Measurements from ENCODE around the gene HS1BP3.

Gene HS1BP3

DNA sequence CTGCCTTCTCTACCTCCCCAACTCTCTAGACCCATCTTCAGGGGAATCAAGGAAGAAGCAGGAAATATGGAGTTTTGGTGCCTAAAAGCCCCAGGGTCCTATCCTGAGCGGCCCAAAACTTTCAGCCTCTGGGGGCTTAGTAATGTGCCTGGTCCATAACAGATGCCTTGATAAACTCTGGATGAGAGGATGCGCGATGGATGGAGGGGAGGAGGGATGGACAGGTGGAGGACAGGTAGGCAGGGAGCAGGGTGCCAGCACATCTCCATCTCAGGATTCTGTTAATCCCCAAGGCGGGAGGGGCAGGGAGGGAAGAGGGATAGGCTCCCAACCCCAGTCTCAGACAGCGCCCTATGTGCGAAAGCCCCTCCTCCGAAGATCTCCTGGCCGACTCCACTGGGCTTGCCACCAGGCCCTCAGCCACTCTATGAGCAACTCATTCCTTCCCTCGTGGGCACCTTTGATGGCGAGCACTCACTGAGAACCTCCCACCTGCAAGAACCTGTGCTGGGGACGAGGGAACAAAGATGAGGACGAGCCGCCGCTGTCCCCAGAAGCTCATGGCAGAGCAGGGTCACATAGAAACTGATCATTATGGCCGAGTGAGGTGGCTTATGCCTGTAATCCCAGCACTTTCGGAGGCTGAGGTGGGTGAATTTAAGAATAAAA, 23.1 kb downstream of the HS1BP3 start:
- no peak for DNase-seq

DNA sequence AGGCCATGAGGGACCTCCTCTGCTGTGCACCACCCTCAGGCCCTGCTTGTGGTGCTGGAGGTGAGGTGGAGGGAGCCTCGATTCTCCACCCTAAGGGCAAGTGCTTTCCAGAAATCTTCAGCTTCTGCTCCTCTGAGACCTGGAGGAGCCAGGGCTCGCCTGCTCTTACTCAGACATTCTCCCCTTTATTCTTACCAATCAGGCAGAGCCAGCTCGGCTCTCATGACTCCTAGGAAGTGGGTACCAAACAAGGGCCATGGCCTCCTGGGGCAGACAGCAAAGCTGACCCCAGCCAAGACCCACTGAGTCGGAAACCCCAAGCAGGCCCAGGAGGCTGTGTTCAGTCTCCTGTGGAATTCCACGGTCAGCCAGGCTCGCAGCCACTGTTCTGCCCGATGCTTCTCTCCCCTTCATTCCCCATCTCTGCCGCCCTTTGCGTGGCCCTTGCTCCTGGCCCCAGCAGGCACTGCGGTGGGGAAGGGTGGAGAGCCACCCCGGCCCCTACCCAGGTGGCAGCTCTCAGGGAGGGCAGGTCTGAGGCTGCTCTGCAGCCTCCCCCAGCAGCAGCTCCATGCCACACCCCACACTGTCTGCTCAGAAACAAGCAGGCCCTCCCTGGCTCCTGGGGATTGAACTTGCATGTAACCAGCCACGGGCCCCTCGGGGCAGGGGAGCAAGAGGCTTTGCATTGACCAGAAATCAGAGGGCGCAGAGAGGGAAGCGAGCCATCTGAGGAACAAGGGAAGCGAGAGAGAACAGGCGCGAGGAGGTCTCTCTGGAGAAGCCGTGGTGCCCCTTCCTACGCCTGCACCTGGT, 24.0 kb downstream of the HS1BP3 start:
- no peak for DNase-seq

- no peak for DNase-seq
These were observed 24.6 kb downstream of the HS1BP3 start for GRCh38 chr2:20626392-20626697.

- DNase-seq = no peak
These were observed 25.2 kb downstream of the HS1BP3 start for GRCh38 chr2:20625491-20626391.

GRCh38 chr2:20624884-20625485, 25.9 kb downstream of the HS1BP3 start:
- DNase-seq = no peak

- DNase-seq = no peak
These were observed 26.6 kb downstream of the HS1BP3 start for GRCh38 chr2:20624156-20624883.

DNA sequence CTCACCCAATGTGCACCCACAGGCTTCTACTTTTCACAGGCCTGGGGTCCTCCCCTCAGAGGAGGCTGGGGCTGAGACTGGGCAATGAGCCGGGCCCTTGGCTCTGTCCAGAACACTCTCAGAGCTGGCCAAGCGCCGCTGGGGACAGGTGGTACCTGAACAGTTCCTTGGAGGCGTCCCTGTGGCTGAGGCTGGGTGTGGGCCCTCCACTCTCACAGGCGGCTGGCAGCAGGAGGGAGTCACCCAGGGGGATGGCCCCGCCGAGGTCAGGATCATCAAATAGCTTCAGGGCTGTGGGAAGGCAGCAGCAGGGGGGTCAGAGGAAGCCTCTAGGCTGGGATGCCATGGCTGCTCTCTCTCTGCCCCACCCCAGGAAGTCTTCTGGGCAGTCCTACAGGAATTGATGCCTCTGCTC, 27.1 kb downstream of the HS1BP3 start:
- DNase-seq = no peak

DNA sequence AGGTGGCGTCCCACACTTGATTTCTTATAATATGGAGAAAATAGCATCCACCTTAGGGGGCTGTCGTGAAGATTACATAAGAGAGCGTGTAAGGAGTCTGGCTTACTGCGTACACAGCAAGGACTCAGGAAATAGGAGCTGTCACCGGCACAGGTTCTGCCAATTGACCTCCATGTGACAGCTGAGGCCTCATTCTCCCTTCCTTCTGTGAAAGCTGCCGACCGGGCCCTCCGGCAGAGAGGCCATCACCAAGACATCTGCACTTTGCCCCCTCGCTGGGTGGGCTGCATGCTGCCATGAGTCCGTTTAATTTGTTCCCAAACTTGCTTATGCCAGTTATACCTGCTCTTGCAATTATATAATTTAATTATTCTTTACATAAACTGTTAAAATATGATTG, 27.7 kb downstream of the HS1BP3 start:
- DNase-seq = no peak

- no peak for DNase-seq
These were observed 28.2 kb downstream of the HS1BP3 start for GRCh38 chr2:20622731-20623130.

DNA sequence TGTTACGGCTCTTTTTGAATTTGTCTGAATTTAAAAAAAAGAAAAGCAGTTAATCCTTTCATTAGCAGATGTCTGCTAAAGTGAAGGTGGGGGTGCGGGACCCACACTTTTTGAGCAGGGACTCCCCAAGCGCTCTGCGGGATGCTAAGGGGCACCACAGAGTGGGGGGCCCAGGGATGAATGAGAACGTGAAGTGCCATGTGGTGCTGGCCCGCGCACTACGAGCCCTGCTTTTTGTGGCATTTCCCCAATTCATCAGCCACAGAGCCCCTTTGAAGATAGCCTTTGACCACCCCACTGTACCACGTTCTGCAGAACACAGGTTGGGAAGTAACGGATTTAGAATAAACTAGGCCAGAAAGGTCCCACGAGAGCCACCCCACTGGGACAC, 28.6 kb downstream of the HS1BP3 start:
- no peak for DNase-seq

- DNase-seq = no peak
These were observed 29.3 kb downstream of the HS1BP3 start for GRCh38 chr2:20621366-20622295.

- no peak for DNase-seq
These were observed 30.1 kb downstream of the HS1BP3 start for GRCh38 chr2:20620696-20621365.

DNA sequence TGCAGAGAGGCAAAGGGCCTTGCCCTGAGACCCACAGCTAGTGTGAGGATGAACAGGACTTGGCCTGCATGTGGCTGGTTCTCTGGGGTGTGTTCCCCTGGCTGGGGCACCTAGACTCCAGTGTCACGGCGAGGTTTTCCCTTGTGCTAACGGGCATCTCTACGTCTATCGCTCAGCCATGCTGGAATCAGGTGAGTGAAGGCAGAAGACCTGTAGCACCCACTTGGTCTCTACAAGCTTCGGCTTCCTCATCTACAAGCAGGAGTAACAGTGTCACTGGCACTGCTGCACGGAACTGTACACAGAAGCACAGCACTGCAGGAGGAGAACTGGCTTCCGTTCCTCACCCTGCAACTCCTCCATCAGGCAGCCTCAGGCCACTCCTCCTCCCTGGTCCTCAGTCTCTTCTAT, 30.6 kb downstream of the HS1BP3 start:
- DNase-seq = no peak

DNA sequence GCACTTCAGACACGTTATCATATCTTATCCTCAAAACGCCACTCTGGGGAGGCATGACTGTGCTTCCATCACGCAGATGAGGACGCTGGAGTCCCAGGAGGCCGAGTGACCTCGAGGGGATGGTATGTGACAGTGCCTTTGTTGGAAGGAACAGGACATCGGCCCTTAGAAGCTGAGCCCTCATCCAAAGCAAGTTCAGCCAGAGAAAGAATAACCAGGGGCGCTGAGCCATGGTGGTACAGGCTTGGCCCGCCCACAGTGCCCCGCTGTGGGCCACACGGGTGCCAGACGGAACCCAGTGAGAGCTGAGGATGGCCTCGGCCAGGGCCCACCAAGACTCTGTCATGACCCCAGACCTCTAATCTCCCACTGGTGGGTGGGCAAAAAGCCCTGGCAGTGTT, 31.3 kb downstream of the HS1BP3 start:
- DNase-seq = no peak

DNA sequence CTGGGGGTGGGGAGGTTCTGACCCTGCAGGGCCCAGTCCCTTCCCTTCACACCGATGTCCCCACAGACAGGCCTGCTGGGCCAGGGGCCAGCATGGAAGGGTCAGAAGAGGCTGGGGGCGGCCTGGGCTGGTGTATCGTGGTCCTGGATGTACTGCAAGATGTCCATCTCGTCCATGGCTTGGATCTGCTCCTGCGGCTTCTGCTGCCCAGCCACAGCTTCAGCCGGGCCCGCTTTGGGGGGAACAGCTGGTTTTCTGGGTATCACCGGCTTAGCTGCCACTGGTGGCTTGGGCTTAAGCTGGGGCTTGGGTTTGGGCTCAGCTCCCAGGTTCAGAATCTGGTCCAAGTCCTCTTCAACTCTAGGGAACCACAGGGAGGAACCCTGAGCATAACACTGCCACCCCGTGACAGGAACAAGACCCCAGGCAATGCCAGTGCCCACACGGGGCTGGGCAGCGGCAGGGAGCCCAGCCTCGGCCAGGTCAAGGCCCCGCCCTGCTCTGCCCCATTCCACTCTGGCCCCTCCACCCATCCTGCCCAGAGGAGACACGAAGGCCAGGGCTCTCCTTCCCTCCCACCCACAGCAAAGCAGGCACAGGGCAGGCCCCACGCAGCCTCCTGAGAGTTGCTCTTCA, 31.9 kb downstream of the HS1BP3 start:
- DNase-seq = no peak

- DNase-seq = no peak
These were observed 32.4 kb downstream of the HS1BP3 start for GRCh38 chr2:20618468-20618885.

DNA sequence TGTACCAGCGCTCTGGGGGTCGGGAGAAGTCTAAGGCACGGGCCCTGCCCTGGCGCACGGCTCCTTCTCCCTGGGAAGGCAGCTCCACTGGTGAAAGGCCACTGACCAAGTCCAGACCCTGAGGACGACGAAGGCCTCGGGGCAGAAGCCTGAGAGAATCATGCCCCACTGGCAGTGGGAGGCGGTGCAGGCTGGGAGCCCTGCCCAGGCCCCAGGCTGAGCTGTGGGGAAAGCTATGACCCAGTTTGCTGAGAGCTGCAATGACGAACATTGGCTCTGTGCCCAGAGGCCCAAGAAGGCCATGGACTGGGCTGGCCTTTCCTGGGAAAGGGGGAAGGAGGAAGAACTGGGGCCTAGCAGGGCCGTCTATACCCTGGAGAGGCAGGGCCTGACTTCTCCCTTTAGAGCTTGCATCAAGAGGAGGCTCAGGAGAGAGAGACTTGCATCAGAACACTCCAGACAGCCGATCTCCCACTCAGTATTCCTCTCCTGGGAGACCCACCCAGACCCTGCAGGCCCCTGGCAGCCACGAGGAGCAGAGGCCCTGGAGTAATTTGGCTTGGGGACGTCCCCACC, 32.9 kb downstream of the HS1BP3 start:
- peak; percentile 10 for DNase-seq

- no peak for DNase-seq
These were observed 33.8 kb downstream of the HS1BP3 start for GRCh38 chr2:20617081-20617575.

- DNase-seq = no peak
These were observed 34.5 kb downstream of the HS1BP3 start for GRCh38 chr2:20616341-20616871.

All from CD4-positive, alpha-beta T cell treated with Interleukin-17A for 1 hour (primary cell).